Vagina (tissue), 2 donors: ENCODE data around the gene AGRN.
"Not testable (repeated sequence)": the region's sequence is repeated elsewhere in the genome, so short reads cannot be mapped to it uniquely, and the experiment has no call there.

ENCODE experiments used
- POLR2A ChIP-seq, 2 donors: fragments of 450-650 bp; IDR thresholded peaks; one replicate each; pipeline ENCODE4 v1.6.1; 2017; ENCODE audit warnings: antibody characterized with exemption in 2 of 2, mild to moderate bottlenecking in 2 of 2, moderate library complexity in 2 of 2
- POLR2AphosphoS5 ChIP-seq, 2 donors: sonication (generic); formaldehyde crosslinking; IDR thresholded peaks; one replicate each; pipeline ENCODE4 v1.9.0; 2017; ENCODE audit warnings: antibody characterized with exemption in 2 of 2, mild to moderate bottlenecking in 2 of 2, low read depth in 1 of 2; ENCODE audit not compliant: insufficient read depth in 1 of 2
- TF ChIP-seq, protein P1 (sequence below), 3 experiments: fragments of 450-650 bp in 2 of 3; fragments of 200-600 bp in 1 of 3; sonication (generic) in 1 of 3; IDR thresholded peaks; one replicate each; pipeline ENCODE4 v1.5.1; 2017 to 2019; ENCODE audit warnings: antibody characterized with exemption in 3 of 3, mild to moderate bottlenecking in 2 of 3, moderate library complexity in 2 of 3

DNA sequence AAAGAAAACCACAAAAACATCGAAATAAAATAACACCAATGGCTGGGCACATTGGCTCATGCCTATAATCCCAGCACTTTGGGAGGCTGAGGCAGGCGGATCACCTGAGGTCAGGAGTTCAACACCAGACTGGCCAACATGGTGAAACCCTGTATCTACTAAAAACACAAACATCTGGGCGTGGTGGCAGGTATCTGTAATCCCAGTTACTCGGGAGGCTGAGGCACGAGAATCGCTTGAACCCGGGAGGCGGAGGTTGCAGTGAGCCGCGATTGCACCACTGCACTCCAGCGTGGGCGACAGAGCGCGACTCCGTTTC is 37.8 kb downstream of the AGRN start:
- TF ChIP-seq, protein P1, sequence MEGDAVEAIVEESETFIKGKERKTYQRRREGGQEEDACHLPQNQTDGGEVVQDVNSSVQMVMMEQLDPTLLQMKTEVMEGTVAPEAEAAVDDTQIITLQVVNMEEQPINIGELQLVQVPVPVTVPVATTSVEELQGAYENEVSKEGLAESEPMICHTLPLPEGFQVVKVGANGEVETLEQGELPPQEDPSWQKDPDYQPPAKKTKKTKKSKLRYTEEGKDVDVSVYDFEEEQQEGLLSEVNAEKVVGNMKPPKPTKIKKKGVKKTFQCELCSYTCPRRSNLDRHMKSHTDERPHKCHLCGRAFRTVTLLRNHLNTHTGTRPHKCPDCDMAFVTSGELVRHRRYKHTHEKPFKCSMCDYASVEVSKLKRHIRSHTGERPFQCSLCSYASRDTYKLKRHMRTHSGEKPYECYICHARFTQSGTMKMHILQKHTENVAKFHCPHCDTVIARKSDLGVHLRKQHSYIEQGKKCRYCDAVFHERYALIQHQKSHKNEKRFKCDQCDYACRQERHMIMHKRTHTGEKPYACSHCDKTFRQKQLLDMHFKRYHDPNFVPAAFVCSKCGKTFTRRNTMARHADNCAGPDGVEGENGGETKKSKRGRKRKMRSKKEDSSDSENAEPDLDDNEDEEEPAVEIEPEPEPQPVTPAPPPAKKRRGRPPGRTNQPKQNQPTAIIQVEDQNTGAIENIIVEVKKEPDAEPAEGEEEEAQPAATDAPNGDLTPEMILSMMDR (IDR thresholded peaks at IDR 0.05) = not testable (repeated sequence)
- not testable (repeated sequence) for TF ChIP-seq POLR2A (IDR thresholded peaks at IDR 0.05); POLR2AphosphoS5 (IDR thresholded peaks at IDR 0.05; ENCODE audit: insufficient read depth in 1 of 2, low read depth in 1 of 2)
